Lower leg skin (tissue), 3 donors: Measurements from ENCODE around the gene FHAD1.

Experiments used
- CTCF ChIP-seq, 3 donors: fragments of 450-650 bp; IDR thresholded peaks; one replicate each; pipeline ENCODE4 v1.5.1; 2016; ENCODE audit warnings: antibody characterized with exemption in 3 of 3, mild to moderate bottlenecking in 3 of 3, moderate library complexity in 2 of 3
- POLR2A ChIP-seq, 2 donors: fragments of 450-650 bp; IDR thresholded peaks; one replicate each; pipeline ENCODE4 v1.6.1; 2016 to 2017; ENCODE audit warnings: antibody characterized with exemption in 2 of 2, mild to moderate bottlenecking in 1 of 2, moderate library complexity in 1 of 2

GRCh38 chr1:15364740-15365139, 117.7 kb downstream of the FHAD1 start:
- TF ChIP-seq CTCF (IDR thresholded peaks at IDR 0.05) (no peak), POLR2A (IDR thresholded peaks at IDR 0.05) (no peak)
